ENCODE results near the gene KCNQ1. TPM values are rescaled to one million over a fixed set of nuclear protein-coding genes. Genes with fewer than 3 reads are reported as not detected.

Gene KCNQ1
- total RNA-seq, 1 donor from 2014 or later = 52.9 TPM

GRCh38 chr11:2451916-2452315 lies 7.1 kb downstream of the KCNQ1 start:
- no peaks in the 10 kb centered on the region for H3K9me3 ChIP-seq
- intact Hi-C loops (cut with DNase I) = no loop called here
- DNase-seq (peak; percentile 30), ATAC-seq (no peak)
- H3K27ac ChIP-seq = no peak overlapping the region
- no peaks in the 10 kb centered on the region for H3K27me3 ChIP-seq
- TF ChIP-seq CTCF (IDR thresholded peaks at IDR 0.05) = no peak
- H3K36me3 ChIP-seq = no peaks in the 10 kb centered on the region
- H3K4me1 ChIP-seq = peaks cover 10% of the 10 kb centered on the region
- H3K4me3 ChIP-seq = no peak overlapping the region

- ATAC-seq (no peak), DNase-seq (peak; percentile 47)
- Histone ChIP-seq H3K9me3 (no peaks in the 10 kb centered on the region), H3K4me3 (no peak overlapping the region), H3K36me3 (no peaks in the 10 kb centered on the region), H3K4me1 (peaks cover 5% of the 10 kb centered on the region), H3K27me3 (no peaks in the 10 kb centered on the region), H3K27ac (no peak overlapping the region)
- no peak for TF ChIP-seq CTCF (IDR thresholded peaks at IDR 0.05)
- intact Hi-C loops (cut with DNase I) = no loop called here
These were observed 7.7 kb downstream of the KCNQ1 start for GRCh38 chr11:2452321-2453012.

GRCh38 chr11:2453436-2453835 lies 8.6 kb downstream of the KCNQ1 start:
- DNase-seq (no peak), ATAC-seq (no peak)
- Histone ChIP-seq H3K27ac (no peak overlapping the region), H3K36me3 (no peaks in the 10 kb centered on the region), H3K4me3 (no peak overlapping the region), H3K9me3 (no peaks in the 10 kb centered on the region), H3K27me3 (no peaks in the 10 kb centered on the region), H3K4me1 (no peaks in the 10 kb centered on the region)
- no peak for TF ChIP-seq CTCF (IDR thresholded peaks at IDR 0.05)
- intact Hi-C loops (cut with DNase I) = no loop called here

GRCh38 chr11:2458321-2458720 lies 13.5 kb downstream of the KCNQ1 start:
- no peak for TF ChIP-seq CTCF (IDR thresholded peaks at IDR 0.05)
- H3K36me3 ChIP-seq = no peaks in the 10 kb centered on the region
- H3K27me3 ChIP-seq = no peaks in the 10 kb centered on the region
- DNase-seq (peak; percentile 26), ATAC-seq (no peak)
- no peak overlapping the region for H3K4me3 ChIP-seq
- no peaks in the 10 kb centered on the region for H3K9me3 ChIP-seq
- H3K4me1 ChIP-seq = peaks cover 2% of the 10 kb centered on the region
- intact Hi-C loops (cut with DNase I) = no loop called here
- no peak overlapping the region for H3K27ac ChIP-seq

- Histone ChIP-seq H3K4me3 (no peak overlapping the region), H3K27ac (no peak overlapping the region), H3K4me1 (peaks cover 2% of the 10 kb centered on the region), H3K27me3 (no peaks in the 10 kb centered on the region), H3K9me3 (no peaks in the 10 kb centered on the region), H3K36me3 (no peaks in the 10 kb centered on the region)
- peak; percentile 23 for ATAC-seq
- no peak for TF ChIP-seq CTCF (IDR thresholded peaks at IDR 0.05)
- peak; percentile 66 for DNase-seq
- intact Hi-C loops (cut with DNase I) = no loop called here
These were observed 14.4 kb downstream of the KCNQ1 start for GRCh38 chr11:2459016-2459725.

Measured in upper lobe of right lung (tissue), 1 donor.